ENCODE results near the gene DNAH1.
"Not testable (repeated sequence)": the region's sequence is repeated elsewhere in the genome, so short reads cannot be mapped to it uniquely, and the experiment has no call there.

DNAH1 gene

DNA sequence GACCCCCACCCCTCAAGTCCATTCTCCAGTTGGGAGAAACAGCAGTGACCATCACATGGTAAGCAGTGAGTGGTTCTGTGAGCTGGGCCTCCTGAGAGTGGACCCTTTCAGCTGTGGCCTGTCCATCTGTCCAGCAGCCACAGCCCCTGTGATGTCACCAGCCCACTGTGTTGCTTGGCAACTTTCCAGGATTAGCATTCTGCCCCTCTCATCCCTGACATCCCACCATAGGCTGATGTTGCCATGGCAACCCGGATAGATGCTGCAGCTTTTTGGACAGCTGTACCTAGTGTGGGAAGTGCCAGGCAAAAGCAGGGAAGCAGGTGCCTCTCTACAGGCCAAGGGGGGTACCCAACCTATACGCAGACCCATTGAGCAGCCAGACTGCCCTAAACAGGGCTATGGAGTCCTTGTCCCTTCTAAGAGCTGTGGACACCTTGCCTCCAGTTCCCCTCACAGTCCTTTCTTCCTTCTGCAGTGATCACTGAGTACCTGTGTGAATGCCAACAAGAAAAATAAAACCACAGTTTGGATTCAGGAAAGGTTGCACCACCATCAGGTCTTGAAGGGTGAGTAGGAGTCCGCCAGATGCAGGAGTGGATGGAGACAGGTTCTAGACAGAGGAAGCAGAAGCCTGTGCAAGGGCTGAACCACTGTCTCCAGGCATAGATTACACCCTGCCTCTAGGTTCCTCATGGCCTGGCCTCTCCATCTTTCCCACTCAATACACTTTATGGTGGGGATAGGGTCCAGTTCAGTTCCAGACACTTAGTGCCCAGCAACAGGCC, at the start of gene DNAH1:
Gene DNAH1 (plus strand): TSS at position 343 of the 788 bp plus-strand sequence. CDS start 6,124 bp downstream, outside the sequence.
- DNase-seq, result no peak

GRCh38 chr3:52268036-52268435, 48.1 kb upstream of the DNAH1 start:
- DNase-seq, result peak; percentile 52 to 74

- no peak for DNase-seq
Measured at GRCh38 chr3:52269776-52270175, 46.3 kb upstream of the DNAH1 start.

DNA sequence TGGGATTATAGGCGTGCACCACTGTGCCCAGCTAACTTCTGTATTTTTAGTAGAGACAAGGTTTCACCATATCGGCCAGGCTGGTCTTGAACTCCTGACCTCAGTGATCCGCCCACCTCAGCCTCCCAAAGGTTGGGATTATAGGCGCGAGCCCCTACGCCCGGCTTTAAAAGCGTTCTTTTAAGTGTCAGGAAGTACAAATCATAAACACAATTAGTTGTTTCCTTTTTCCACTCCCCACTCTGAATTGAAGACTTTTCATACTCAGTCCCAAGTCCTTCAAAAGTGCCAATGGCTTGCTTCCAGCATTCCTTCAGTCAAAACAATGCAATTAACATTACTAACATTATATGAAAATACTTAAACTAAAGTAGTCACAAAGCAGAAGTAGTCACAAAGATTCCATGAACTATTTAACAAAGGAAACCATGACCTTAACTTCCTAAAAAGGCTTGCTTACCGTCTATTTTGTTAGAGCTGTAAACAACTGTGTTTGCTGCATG, 45.8 kb upstream of the DNAH1 start:
- DNase-seq, result no peak

DNA sequence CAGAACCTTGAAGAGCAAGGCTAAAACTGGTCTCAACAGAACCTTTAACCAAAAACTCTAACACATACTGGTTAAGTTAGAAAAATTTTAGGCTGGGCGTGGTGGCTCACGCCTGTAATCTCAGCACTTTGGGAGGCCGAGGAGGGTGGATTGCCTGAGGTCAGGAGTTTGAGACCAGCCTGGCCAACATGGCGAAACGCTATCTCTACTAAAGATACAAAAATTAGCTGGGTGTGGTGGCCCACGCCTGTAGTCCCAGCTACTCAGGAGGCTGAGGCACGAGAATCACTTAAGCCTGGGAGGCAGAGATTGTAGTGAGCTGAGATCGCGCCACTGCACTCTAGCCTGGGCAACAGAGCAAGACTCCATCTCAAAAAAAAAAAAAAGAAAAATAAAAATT, 43.9 kb upstream of the DNAH1 start:
- DNase-seq, result not testable (repeated sequence)

GRCh38 chr3:52272831-52273230, 43.3 kb upstream of the DNAH1 start:
- DNase-seq, result no peak

- not testable (repeated sequence) for DNase-seq
Measured at GRCh38 chr3:52274781-52275180, 41.3 kb upstream of the DNAH1 start.

DNA sequence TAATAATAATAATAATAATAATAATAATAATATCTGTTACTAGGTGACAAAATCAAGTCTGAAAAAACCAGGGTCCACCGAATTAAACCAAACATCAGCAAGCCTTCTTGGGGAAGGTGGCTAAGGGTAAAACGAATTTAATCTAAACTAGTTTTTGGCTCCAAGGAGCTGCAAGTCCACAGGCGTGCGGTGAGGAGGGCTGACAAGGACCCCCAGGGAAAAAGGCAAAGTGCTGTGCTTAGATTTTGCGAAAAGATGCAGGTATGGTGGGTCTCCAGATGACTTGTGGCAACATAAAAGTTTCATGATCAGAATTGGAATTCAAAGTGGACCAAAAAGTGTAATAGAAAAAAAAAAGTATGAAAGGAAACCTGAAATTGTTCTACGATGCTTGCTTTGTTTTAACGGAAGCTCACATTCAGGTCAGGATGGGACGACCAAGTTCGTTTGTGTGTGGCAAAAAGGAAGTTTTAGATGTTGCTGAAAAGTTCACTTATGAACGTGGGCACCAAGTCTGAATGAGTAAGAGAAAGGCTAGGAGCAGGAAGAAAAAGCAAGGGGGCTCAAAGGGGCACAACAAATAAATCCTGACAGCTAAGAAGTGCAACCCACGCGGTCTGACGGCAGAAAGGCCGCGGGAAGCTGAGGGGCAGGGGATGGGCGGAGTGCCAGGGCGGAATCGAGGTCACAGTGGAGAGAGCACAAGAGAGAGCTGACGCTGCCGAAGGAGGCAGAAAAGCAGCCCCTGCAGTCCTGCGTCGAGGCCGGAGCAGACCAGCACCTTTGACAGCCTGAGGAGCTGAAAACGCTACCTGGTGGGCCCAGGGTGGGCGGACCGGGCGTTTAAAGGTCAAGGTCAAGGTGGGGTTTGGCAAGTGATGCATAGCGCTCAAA, 38.8 kb upstream of the DNAH1 start:
- DNase-seq, result peak; percentile 68 to 75

- peak; percentile 58 to 64 for DNase-seq
Measured at GRCh38 chr3:52277972-52278509, 38.1 kb upstream of the DNAH1 start.

- peak; percentile 94 to 100 for DNase-seq
Measured at GRCh38 chr3:52278510-52279069, 37.5 kb upstream of the DNAH1 start, which contains the start of gene WDR82. Gene WDR82, minus strand, starts transcription at chr3:52278649. Its CDS starts 288 bp downstream, at chr3:52278361.

DNA sequence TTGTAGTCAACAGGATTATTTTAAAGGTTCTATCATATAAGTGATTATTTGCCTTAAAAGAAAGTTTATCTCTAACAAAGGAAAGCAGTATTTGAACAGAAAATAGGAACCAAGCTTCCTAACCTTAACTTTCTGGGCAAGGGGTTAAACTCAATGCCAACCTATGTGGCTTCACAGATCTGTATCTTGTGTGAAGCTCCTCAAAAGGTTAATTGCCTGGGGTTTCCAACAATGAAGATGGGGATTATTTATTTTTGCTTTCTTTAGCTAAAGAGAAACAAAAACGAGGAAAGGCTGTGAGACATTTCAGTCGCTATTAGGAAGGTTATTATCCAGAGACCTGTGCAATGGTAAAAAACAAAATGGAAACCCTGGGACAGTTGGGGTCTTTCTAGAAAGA, 36.5 kb upstream of the DNAH1 start:
- DNase-seq, result no peak

DNA sequence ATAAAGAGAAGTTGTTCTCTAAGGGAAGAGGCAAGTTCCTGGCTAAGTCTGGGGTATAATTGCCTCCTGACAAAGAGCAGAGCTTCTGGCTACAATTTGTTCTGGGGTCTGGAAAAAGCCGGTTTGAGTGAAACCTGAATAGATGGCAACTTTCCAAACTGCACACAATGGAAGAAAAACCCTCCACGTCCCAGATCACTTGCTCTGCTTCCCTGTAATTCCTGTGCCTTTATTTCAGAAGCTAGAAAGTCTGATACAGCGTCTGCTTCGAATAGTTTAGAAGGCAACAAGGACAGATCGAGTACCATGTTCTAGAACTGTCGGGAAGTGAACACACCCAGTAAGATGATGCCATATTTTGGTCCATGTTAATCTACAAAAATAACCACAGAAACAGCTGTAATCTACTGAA, 36.1 kb upstream of the DNAH1 start:
- DNase-seq, result no peak

- DNase-seq, result peak in 1 of 2 experiments; percentile 29
Measured at GRCh38 chr3:52281981-52282801, 33.9 kb upstream of the DNAH1 start.

DNA sequence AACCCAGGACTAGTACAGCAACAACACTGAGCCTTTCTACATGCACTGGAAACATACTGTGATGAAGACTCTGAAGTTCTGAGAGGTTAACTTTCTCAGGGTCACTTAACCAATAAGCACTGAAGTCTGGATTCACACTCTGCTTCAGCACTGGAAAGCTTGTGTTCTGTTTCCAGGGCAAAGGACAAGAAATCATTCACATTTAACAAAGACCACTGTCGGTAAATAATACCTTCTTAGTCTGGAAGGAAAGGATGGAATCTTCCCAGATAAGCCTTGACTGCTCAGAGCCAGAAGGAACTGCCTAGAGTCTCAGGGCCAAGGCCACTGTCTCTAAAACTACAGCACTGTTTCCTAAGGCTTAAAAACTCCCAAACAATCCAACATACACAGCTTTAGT, 32.8 kb upstream of the DNAH1 start:
- DNase-seq, result no peak

DNA sequence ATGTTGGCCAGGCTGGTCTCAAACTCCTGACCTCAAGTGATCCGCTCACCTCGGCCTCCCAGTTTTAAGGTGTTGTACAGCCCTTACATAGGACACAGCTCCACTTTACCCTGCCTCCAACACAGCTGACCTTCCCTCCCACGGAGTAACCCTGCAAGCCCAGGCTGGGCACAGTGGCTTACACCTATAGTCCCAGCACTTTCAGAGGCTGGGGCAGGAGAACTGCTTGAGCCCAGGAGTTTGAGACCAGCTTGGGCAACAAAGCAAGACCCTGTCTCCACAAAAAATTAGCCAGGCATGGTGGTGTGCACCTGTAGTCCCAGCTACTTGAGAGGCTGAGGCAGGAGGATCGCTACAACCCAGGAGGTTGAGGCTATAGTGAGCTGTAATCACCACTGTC, 32.1 kb upstream of the DNAH1 start:
- DNase-seq, result not testable (repeated sequence)

DNA sequence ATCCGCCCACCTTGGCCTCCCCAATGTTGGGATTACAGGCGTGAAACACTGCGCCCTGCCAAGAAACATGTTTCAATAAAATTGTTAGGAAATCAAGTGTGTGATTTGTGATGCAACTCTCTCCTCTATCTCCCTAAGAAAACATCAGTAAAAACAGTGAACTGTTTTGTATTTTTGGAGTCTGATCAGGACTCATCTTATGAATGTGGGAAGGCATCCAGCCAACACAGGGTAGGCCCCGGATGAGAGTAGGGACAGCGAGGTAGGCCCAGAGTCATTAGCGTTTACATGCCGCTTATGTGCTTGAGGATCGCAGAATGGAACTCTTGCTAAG, 29.4 kb upstream of the DNAH1 start:
- DNase-seq, result no peak

- DNase-seq, result no peak
Measured at GRCh38 chr3:52288674-52289073, 27.4 kb upstream of the DNAH1 start.

DNA sequence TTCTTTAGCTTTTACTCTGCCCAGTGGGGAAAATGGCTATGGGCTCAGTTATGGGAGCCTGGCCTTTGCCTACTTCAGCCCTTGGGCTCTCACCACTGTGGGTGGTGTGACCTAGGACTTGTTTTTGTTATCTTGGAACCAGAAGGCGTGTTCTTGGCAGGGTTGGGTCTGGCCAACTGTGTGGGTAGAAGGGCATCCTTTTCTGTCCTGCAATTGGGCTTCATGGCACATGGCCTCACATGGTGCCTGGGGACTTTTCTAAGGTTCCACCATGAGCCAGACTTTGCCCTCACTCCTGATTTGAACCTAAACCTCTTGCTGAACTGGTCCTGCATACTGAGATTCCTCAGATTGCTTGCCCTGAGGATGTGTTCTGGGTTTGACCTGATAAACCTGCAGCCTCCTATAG, 26.8 kb upstream of the DNAH1 start:
- DNase-seq, result no peak

- no peak for DNase-seq
Measured at GRCh38 chr3:52289747-52290595, 26.1 kb upstream of the DNAH1 start.

DNA sequence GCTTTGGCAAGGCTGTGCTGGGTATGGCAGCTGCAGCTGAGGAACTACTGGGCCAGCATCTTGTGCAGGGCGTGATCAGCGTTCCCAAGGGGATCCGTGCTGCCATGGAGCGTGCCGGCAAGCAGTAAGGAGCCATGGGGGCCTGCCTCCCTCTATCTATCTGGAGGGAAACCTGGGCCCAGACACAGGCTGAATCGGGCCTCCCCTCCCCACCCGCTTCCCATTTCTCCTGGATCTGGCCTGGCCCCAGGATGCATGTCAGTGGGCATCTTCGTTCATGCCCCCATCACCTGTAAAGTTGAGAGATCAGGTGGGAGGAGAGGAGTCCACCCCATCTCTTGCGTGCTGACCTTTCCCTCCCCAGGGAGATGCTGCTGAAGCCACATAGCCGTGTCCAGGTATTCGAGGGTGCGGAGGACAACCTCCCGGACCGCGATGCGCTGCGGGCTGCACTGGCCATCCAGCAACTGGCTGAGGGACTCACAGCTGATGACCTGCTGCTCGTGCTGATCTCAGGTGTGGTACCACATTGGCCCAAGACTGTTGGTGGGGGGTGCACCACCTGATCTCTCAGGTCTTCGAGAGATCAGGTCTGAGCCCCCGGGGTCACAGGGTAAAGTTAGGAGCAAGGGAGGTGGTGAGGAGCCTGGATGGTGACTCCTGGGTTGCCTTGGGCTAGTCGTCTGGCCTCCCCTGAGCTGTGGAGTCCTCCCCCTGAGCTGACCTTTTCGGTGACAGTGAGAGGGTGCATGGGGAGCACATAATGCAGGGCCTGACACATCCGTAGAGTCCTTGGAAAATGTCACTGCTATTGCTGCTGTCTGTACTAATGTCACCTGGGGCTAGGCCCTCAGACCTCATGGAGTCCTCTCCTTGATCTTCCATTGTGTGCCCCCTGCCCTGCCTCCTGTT, 25.3 kb upstream of the DNAH1 start:
- DNase-seq, result no peak
